ENCODE measurements around the gene NECTIN2. TPM values are rescaled to one million over a fixed set of nuclear protein-coding genes. Genes with fewer than 3 reads are reported as not detected.

NECTIN2 gene
- total RNA-seq, 4 donors from 2014 or later: 75.2 to 91.1 (median 82.4) TPM

DNA sequence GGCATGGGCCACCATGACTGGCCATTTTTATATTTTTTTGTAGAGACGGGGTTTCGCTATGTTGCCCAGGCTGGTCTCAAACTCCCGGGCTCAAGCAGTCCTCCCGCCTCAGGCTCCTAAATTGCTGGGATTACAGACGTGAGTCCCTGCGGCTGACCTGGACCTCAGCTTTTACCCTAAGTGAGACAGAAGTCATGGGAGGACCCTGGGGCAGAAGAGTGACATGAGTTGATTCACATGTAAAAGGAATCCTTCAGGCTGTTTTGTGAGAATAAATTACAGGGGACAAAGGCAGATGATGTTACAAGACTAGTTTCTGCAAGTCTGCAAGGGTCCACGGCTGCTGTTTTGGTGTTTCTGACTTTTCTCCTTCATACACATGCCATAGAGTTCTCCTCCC, 39.8 kb upstream of the NECTIN2 start:
- intact Hi-C loops (cut with DNase I; ENCODE audit: low total_unique reads): no loop called here
- WGBS, 2 donors: 70 to 76% methylated on average over 7 of the region's 7 CpGs

DNA sequence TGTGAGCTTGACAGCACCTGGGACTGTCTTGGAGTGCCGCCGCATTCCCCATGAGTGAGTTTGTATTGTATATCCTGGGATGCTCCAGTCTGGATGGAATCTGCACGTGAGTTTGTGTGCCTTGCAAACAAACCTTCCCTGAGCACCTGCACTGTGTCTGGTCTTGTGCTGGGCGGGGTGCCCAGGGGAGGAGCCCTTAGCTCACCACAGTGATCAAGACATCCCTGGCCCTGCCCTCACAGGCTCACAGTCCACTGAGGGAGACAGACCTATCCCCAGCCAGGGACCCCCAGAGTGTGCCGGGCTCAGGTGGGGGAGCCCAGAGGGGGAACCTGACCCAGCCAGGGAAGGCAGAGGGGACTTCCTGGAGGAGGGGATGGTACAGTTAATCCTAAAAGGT, 38.9 kb upstream of the NECTIN2 start:
- H3K4me3 ChIP-seq (ENCODE audit: low read depth, poor library complexity, severe bottlenecking): no peak overlapping the region
- TF ChIP-seq POLR2A (IDR thresholded peaks at IDR 0.05): no peak
- TF ChIP-seq, protein P1, sequence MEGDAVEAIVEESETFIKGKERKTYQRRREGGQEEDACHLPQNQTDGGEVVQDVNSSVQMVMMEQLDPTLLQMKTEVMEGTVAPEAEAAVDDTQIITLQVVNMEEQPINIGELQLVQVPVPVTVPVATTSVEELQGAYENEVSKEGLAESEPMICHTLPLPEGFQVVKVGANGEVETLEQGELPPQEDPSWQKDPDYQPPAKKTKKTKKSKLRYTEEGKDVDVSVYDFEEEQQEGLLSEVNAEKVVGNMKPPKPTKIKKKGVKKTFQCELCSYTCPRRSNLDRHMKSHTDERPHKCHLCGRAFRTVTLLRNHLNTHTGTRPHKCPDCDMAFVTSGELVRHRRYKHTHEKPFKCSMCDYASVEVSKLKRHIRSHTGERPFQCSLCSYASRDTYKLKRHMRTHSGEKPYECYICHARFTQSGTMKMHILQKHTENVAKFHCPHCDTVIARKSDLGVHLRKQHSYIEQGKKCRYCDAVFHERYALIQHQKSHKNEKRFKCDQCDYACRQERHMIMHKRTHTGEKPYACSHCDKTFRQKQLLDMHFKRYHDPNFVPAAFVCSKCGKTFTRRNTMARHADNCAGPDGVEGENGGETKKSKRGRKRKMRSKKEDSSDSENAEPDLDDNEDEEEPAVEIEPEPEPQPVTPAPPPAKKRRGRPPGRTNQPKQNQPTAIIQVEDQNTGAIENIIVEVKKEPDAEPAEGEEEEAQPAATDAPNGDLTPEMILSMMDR (IDR thresholded peaks at IDR 0.05): no peak
- intact Hi-C loops (cut with DNase I; ENCODE audit: low total_unique reads): no loop called here
- WGBS, 2 donors: 52 to 64% methylated on average over 4 to 5 of the region's 5 CpGs
- peak; percentile 65 to 89 for DNase-seq (ENCODE audit: low spot score in 2 of 2)

More for the DNA sequence above, 39.8 kb upstream of the NECTIN2 start:
- no peak for DNase-seq (ENCODE audit: low spot score in 2 of 2)
- H3K4me3 ChIP-seq (ENCODE audit: low read depth, poor library complexity, severe bottlenecking): no peak overlapping the region
- TF ChIP-seq, protein P1 (IDR thresholded peaks at IDR 0.05): no peak
- TF ChIP-seq POLR2A (IDR thresholded peaks at IDR 0.05): no peak

DNA sequence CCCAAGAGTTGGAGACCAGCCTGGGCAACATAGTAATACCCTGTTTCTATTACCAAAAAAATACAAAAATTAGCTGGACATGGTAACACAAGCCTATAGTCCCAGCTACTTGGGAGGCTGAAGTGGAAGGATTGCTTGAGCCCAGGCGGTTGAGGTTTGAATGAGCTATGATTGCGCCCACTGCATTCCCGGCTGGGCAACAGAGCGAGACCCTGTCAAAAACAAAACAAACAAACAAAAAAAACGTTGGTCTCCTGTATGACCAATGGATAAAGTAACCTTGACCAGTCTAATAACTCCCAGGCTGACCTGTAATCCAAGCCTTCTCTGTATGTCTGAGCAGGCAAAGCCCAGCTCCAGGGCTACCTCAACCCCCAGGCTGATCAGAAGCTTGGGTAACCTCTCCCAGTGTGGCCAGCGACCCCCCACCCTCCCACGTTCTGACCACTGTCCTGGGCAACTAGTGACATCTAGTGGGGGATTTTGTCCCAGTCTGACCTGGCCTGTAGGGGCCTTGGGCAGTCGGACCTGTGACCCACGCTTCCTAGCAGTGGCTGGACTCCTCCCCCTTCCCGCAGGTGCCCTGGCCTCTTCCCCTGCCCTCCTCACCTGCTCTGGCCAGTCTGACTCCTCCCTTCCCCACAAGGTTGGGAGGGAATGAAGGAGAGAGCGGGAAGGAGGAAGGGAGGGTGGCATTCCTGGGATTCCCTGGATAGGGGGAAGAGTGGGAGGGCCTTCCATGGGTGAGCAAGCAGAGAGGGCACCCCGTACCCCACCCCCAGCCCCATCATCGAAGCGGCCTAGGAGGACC, 38.2 kb upstream of the NECTIN2 start:
- no peak for DNase-seq (ENCODE audit: low spot score in 2 of 2)
- whole genome bisulfite sequencing, 2 donors: 28 to 32% methylated on average over 13 to 14 of the region's 14 CpGs
- H3K4me3 ChIP-seq (ENCODE audit: low read depth, poor library complexity, severe bottlenecking): no peak overlapping the region
- TF ChIP-seq, protein P1 (IDR thresholded peaks at IDR 0.05): no peak
- no peak for TF ChIP-seq POLR2A (IDR thresholded peaks at IDR 0.05)
- intact Hi-C loops (cut with DNase I; ENCODE audit: low total_unique reads): no loop called here

DNA sequence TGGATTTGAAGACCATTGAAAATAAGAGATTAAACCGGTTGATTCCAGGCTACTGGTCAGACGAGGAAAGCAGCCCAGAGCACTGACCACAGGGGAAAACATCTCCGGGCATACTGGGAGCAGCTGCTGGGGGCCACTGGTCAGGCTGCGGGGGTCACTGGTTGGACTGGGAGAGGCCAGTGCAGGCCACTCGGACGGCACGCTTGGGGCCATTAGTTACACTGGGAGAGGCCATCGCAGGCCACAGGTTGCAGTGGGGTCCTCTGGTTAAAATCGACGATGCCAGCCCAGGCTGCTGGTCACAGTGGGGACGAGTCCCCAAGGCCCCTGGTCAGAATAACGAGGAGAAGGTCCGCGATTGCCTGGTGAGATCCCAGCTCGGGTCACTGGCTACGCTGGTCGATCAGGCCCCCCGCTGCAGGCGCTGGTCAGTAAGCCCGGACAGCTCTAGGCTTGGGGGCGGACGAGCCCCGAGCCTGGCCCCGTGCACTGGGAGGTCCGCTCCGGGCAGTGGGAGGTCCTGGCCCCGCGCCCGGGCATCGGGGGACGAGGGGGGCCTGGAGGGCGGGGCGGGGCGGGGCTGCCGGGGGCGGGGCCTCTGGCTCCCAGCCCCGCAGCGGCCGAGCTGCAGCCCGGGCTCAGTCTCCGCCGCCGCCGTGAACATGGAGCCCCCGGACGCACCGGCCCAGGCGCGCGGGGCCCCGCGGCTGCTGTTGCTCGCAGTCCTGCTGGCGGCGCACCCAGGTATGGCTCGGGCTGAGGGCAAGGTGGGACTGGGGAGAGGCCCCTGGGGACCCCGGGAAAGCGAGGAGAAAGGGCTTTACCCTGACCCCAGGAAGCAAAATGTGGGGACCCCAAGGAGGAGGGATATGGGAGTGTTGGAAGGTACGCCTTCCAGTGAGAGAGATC, 37.4 kb upstream of the NECTIN2 start, which contains the start of gene BCAM:
Gene BCAM, plus strand, starts transcription at position 641 of the 909 bp plus-strand sequence. Its CDS starts 22 bp downstream, at position 663.
- WGBS, 2 donors: 3 to 10% methylated on average over 18 to 45 of the region's 59 CpGs
- intact Hi-C loops (cut with DNase I; ENCODE audit: low total_unique reads): no loop called here
- H3K4me3 ChIP-seq (ENCODE audit: low read depth, poor library complexity, severe bottlenecking): peak within 1 kb of the TSS; percentile 26
- no peak for TF ChIP-seq POLR2A (IDR thresholded peaks at IDR 0.05)
- TF ChIP-seq, protein P1 (IDR thresholded peaks at IDR 0.05): no peak
- DNase-seq (ENCODE audit: low spot score in 2 of 2): peak in 1 of 2 donors; percentile 93

DNA sequence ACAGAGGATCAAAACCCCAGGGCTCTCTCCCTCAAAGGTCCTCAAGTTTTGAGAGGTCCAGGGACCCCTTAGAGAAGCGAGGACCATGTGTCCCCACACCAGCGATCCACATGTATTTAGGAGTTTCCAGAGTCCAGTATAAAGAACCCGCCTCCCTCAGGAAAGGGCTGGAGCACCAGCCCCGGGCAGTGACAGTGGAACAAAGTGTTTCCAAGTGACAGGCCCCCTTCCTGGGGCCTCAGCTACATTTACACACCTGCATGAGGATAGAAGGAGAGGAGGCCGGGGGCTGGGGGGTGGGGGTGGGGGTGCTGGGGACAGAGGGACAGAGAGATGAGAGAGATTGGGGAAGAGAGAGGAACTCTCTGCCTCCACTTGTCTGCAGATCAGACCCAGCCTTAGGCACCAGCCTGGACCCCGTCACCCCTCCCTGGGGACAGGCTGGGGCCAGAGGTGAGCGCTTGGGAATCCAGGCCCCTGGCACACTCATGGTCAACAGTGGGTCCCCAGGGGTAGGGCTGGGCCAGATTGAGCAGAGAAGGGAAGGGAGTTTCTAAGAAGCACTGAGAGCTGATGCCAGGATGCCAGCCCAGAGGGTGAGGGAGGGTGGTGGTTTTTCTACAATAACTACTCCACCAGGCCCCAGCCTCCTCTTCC, 36.4 kb upstream of the NECTIN2 start:
- intact Hi-C loops (cut with DNase I; ENCODE audit: low total_unique reads): no loop called here
- no peak overlapping the region for H3K4me3 ChIP-seq (ENCODE audit: low read depth, poor library complexity, severe bottlenecking)
- WGBS, 2 donors: 16 to 25% methylated on average over 7 of the region's 7 CpGs
- no peak for DNase-seq (ENCODE audit: low spot score in 2 of 2)
- TF ChIP-seq, protein P1 (IDR thresholded peaks at IDR 0.05): no peak
- no peak for TF ChIP-seq POLR2A (IDR thresholded peaks at IDR 0.05)
